ENCODE results near the gene CASKIN1.
"Not testable (repeated sequence)": the region's sequence is repeated elsewhere in the genome, so short reads cannot be mapped to it uniquely, and the experiment has no call there.

The CASKIN1 gene

GRCh38 chr16:2196162-2196980, at the start of gene CASKIN1:
CASKIN1 (minus strand) TSS chr16:2196605; CDS start chr16:2196432, 173 bp downstream.
- DNase-seq (ENCODE audit: low read depth in 2 of 2), result no peak

DNA sequence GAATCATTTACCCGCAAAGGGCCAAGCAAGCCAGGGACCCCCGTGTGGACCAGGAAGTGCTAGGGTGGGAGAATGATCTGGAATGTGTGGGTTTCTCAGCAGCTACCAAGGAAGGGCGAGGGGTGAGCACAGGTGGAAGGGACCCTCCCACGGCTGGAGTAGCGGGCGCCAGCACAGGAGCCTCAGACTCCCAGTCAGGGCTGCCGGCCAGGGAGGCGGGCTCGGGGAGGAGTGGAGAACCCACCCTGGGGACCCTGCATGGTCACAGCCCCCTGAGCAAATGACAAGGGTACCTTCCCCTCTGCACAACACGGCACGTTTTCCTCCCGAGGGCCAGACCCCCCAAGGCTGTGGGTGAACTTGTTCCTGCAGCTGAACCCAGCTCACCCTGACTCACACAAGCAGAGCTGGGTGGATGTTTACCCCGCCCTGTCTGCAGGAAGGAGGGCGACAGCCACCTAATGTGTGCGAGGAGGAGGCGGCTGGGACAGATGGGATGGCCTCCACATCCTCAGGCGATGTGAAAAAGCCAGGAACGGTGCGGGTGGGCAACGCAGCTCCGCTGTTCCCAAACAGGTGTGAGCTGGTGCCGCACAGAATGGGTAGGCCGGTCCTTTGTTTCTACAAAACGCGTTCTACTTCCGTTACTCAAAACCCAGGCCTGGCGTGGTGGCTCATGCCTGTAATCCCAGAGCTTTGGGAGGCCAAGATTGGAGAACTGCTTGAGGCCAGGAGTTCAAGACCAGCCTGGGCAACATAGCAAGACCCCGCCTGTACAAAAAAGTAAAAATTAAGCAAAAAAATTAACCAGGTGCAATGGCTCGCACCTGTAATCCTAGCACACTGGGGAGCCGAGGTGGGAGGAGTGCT, 48.8 kb upstream of the CASKIN1 start:
- no peak for DNase-seq (ENCODE audit: low read depth in 2 of 2)

DNA sequence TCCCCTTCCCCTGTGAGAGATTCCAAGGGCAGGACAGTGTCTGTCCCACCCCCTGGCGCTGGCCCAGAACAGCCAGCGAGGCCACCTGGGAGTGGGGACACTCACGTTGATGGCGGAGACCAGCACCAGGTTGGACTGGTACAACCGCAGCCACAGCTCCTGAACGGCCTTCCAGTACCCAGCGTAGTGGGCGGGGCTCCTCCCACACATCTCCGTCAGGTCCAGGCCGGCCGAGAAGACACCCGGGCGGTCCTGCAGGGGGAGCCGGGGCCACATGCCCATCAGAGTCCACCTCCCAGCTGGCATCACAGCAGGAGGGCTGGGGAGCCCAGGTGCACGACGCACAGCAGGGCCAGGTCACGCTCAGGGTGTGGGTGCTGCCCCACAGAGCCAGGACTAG, 47.9 kb upstream of the CASKIN1 start:
- DNase-seq (ENCODE audit: low read depth in 2 of 2), result no peak

GRCh38 chr16:2243781-2244180, 47.4 kb upstream of the CASKIN1 start:
- no peak for DNase-seq (ENCODE audit: low read depth in 2 of 2)

- DNase-seq (ENCODE audit: low read depth in 2 of 2), result no peak
Observed at GRCh38 chr16:2243031-2243528, 46.7 kb upstream of the CASKIN1 start.

- DNase-seq (ENCODE audit: low read depth in 2 of 2), result no peak
Observed at GRCh38 chr16:2242598-2242997, 46.2 kb upstream of the CASKIN1 start.

GRCh38 chr16:2240331-2240730, 43.9 kb upstream of the CASKIN1 start:
- DNase-seq (ENCODE audit: low read depth in 2 of 2), result not testable (repeated sequence)

- DNase-seq (ENCODE audit: low read depth in 2 of 2), result no peak
Observed at GRCh38 chr16:2238838-2239675, 42.7 kb upstream of the CASKIN1 start.

GRCh38 chr16:2238150-2238837, 41.9 kb upstream of the CASKIN1 start:
- DNase-seq (ENCODE audit: low read depth in 2 of 2), result no peak

- DNase-seq (ENCODE audit: low read depth in 2 of 2), result no peak
Observed at GRCh38 chr16:2237493-2238149, 41.2 kb upstream of the CASKIN1 start.

- no peak for DNase-seq (ENCODE audit: low read depth in 2 of 2)
Observed at GRCh38 chr16:2237102-2237482, 40.7 kb upstream of the CASKIN1 start.

DNA sequence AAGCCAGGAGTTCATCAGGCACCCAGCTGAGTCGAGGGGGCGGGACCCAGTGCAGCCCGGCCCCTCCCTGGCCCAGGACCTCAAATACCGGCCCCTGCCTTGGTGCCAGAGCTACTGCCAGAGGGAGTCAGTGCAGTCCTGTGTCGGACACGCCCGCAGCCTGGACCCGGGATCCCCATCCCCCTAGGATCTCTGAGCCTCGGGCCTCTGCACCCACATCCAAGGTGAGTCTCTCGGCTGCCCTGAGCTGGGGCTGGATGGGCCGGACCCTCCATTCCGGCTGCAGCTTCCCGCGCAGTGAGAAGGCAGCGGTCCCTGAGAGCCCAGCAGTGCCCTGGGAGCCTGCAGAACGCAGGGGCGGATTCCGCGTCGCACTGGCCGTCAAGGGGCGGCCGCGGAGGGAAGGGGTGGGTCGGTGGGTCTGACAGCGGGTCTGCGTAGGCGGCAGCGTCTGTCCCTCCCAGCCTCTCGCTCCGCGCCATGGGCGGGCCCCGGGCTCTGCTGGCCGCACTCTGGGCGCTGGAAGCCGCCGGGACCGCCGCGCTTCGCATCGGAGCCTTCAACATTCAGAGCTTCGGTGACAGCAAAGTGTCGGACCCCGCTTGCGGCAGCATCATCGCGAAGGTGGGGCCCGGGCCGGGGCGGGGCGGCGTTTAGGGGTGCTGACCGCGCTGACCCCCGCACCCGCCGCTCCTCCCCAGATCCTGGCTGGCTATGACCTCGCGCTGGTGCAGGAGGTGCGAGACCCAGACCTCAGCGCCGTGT, 40.1 kb upstream of the CASKIN1 start, which contains the start of gene DNASE1L2:
Gene DNASE1L2, plus strand, starts transcription at position 108 of the 765 bp plus-strand sequence. Its CDS starts 373 bp downstream, at position 481.
- DNase-seq (ENCODE audit: low read depth in 2 of 2), result no peak

DNA sequence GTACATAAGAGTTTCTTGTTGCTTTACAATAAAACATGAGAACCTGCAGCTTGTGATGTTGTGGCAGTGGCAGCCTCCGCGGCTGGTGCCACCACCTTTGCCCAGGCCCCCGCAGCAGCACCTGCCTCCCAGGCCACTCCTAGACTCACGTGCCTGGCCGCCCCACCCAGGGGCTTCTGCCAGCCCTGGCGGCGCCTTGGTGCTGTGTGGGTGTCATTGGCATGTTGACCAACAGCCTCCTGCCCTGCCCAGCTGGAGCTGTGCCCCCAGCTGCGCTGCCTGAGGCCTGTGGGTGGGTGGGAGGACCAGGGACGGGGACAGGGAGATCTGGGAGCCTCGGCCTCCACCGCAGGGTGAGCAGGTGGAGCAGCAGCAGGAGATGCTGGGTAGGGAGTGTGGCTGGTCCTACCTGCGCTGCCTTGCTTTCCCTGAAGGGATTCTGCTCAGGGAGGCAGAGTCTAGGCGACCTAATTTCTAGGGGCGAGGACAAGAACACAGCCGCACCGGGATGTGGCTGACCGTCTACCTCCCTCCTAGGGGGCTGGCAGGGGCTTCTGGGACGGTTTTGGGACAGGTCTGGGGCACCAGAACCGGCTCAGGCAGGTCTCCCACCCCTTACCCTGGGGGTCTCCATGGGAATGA, 39.4 kb upstream of the CASKIN1 start:
- DNase-seq (ENCODE audit: low read depth in 2 of 2), result no peak

- DNase-seq (ENCODE audit: low read depth in 2 of 2), result no peak
Observed at GRCh38 chr16:2235234-2235651, 38.8 kb upstream of the CASKIN1 start.

DNA sequence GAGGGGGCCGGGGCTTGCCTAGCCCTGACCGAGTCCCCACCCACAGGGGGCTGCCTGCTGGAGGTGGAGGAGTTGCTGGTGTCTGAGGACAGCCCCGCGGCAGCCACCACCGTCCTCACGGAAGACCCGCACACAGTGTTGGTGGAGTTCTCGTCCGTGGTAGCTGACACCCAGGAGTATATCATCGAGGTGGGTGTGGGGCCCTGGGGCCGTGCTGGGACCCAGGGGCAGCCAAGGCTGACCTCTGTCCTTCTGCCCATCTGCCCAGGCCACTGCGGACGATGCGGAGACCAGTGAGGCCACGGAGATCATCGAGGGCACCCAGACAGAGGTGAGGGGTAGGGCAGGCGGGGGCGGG, 38.4 kb upstream of the CASKIN1 start:
- no peak for DNase-seq (ENCODE audit: low read depth in 2 of 2)

DNA sequence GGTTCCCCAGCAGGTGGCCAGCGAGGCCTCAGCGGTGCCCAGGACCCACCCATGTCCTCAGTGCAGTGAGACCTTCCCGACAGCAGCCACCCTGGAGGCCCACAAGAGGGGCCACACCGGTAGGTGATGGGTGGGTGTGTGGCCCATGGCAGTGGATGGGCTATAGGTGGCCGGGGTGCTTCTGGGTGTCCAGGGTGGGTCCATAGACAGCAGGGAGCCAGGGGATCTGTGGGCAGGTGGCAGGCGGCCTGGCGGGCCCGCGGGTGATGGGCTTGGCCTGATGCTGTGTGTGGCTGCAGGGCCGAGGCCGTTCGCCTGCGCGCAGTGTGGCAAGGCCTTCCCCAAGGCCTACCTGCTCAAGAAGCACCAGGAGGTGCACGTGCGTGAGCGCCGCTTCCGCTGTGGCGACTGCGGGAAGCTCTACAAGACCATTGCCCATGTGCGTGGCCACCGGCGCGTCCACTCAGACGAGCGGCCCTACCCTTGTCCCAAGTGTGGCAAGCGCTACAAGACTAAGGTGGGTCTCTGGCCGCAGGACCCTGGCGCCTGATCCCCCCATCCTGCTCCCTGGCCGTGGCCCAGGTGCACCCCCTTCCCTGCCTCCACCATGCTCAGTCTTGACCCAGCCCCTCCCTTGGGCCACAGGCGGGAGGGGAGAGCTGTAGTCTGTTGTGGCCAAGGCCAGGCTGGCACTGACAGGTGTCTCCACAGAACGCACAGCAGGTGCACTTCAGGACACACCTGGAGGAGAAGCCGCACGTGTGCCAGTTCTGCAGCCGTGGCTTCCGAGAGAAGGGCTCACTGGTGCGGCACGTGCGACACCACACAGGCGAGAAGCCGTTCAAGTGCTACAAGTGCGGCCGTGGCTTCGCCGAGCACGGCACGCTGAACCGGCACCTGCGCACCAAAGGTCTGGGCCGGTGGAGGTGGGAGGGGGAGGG, 37.7 kb upstream of the CASKIN1 start:
- no peak for DNase-seq (ENCODE audit: low read depth in 2 of 2)

- no peak for DNase-seq (ENCODE audit: low read depth in 2 of 2)
Observed at GRCh38 chr16:2233046-2233775, 36.8 kb upstream of the CASKIN1 start.
